Femur (tissue), 1 donor: ENCODE results near the gene HAUS5.
A peak's percentile ranks its signal among the peaks of the same experiment; 100 is the strongest.
"Not testable (repeated sequence)": the region's sequence is repeated elsewhere in the genome, so short reads cannot be mapped to it uniquely, and the experiment has no call there.

ENCODE experiments used
- DNase-seq: peaks from one replicate; pipeline ENCODE4 v3.0.0-alpha.2; 2017

Gene HAUS5

GRCh38 chr19:35612559-35613321 lies at the start of gene HAUS5:
HAUS5 (plus strand) TSS chr19:35612735; CDS start chr19:35612795, 60 bp downstream.
- DNase-seq = peak; percentile 97

- DNase-seq = no peak
Measured at GRCh38 chr19:35562776-35563175, 49.8 kb upstream of the HAUS5 start.

GRCh38 chr19:35563207-35563829 lies 49.2 kb upstream of the HAUS5 start, which contains the start of gene ATP4A:
ATP4A (minus strand) TSS chr19:35563658; CDS start chr19:35563629, 29 bp downstream.
- DNase-seq = no peak

GRCh38 chr19:35565016-35565856 lies 47.3 kb upstream of the HAUS5 start:
- DNase-seq = no peak

- DNase-seq = no peak
Measured at GRCh38 chr19:35566738-35567137, 45.8 kb upstream of the HAUS5 start.

- no peak for DNase-seq
Measured at GRCh38 chr19:35569281-35569781, 43.2 kb upstream of the HAUS5 start.

GRCh38 chr19:35571406-35571965 lies 41.0 kb upstream of the HAUS5 start:
- no peak for DNase-seq

GRCh38 chr19:35577918-35578317 lies 34.6 kb upstream of the HAUS5 start:
- DNase-seq = no peak

GRCh38 chr19:35578707-35579106 lies 33.8 kb upstream of the HAUS5 start:
- no peak for DNase-seq

GRCh38 chr19:35582760-35583159 lies 29.8 kb upstream of the HAUS5 start:
- no peak for DNase-seq

GRCh38 chr19:35585848-35586247 lies 26.7 kb upstream of the HAUS5 start, which contains the start of gene PMIS2:
PMIS2 (plus strand) TSS chr19:35586173; CDS start chr19:35586260, 87 bp downstream.
- no peak for DNase-seq

- no peak for DNase-seq
Measured at GRCh38 chr19:35587321-35587720, 25.2 kb upstream of the HAUS5 start.

GRCh38 chr19:35590875-35591274 lies 21.7 kb upstream of the HAUS5 start:
- DNase-seq = no peak

- DNase-seq = no peak
Measured at GRCh38 chr19:35592226-35592625, 20.3 kb upstream of the HAUS5 start.

GRCh38 chr19:35595026-35595425 lies 17.5 kb upstream of the HAUS5 start:
- DNase-seq = not testable (repeated sequence)

GRCh38 chr19:35595928-35596327 lies 16.6 kb upstream of the HAUS5 start:
- no peak for DNase-seq

GRCh38 chr19:35596366-35596999 lies 16.1 kb upstream of the HAUS5 start:
- no peak for DNase-seq

GRCh38 chr19:35601971-35602370 lies 10.6 kb upstream of the HAUS5 start:
- DNase-seq = no peak

GRCh38 chr19:35604436-35604835 lies 8.1 kb upstream of the HAUS5 start:
- DNase-seq = not testable (repeated sequence)

GRCh38 chr19:35607170-35607569 lies 5.4 kb upstream of the HAUS5 start:
- DNase-seq = not testable (repeated sequence)

GRCh38 chr19:35607661-35608060 lies 4.9 kb upstream of the HAUS5 start:
- no peak for DNase-seq

GRCh38 chr19:35608251-35608650 lies 4.3 kb upstream of the HAUS5 start:
- no peak for DNase-seq
